Right lobe of liver (tissue), 6 donors: ENCODE measurements around the gene SERPINF2. TPM values are rescaled to one million over a fixed set of nuclear protein-coding genes. Genes with fewer than 3 reads are reported as not detected.
"Not testable (repeated sequence)": the region's sequence is repeated elsewhere in the genome, so short reads cannot be mapped to it uniquely, and the experiment has no call there.

Source experiments
- ATAC-seq, 4 donors: fragments of 200-7000 bp; cut with Tn5 transposase; one replicate each; pipeline ENCODE4 v1.9.1; 2020; ENCODE audit warnings: mild to moderate bottlenecking in 4 of 4, moderate library complexity in 4 of 4
- DNase-seq, 3 donors: peaks; one replicate each; pipeline ENCODE4 v3.0.0-alpha.2; 2020
- H3K27ac ChIP-seq, 3 donors: fragments of 200-600 bp; one replicate each; pipeline ENCODE4 v1.8.0; 2022
- H3K27me3 ChIP-seq, 2 donors: fragments of 200-600 bp; one replicate each; pipeline ENCODE4 v1.8.0; 2022
- H3K36me3 ChIP-seq, 4 donors: fragments of 200-600 bp; sonication (generic) in 1 of 4; one replicate each; pipeline versions ENCODE4 v1.5.1 to v1.8.0; 2017 to 2022; ENCODE audit warnings: control low read depth in 1 of 4
- H3K4me1 ChIP-seq, 4 donors: fragments of 200-600 bp; sonication (generic) in 1 of 4; one replicate each; pipeline versions ENCODE4 v1.5.1 to v1.8.0; 2017 to 2022; ENCODE audit warnings: control low read depth in 1 of 4
- H3K4me3 ChIP-seq, 3 donors: fragments of 200-600 bp; one replicate each; pipeline ENCODE4 v1.8.0; 2022
- H3K9me3 ChIP-seq, 4 donors: fragments of 200-600 bp; sonication (generic) in 1 of 4; one replicate each; pipeline versions ENCODE4 v1.5.1 to v1.8.0; 2017 to 2022; ENCODE audit warnings: control low read depth in 1 of 4
- CTCF ChIP-seq, 4 donors: fragments of 200-600 bp in 3 of 4; fragments of 450-650 bp in 1 of 4; IDR thresholded peaks; one replicate each; pipeline versions ENCODE4 v1.5.1 to v1.8.0; 2016 to 2022; ENCODE audit warnings: antibody characterized with exemption in 4 of 4, mild to moderate bottlenecking in 2 of 4
- POLR2A ChIP-seq: fragments of 450-650 bp; IDR thresholded peaks from one replicate; pipeline ENCODE4 v1.6.1; 2017; ENCODE audit warnings: antibody characterized with exemption, mild to moderate bottlenecking
- WGBS: methylation state at CpG from one replicate; pipeline ENCODE4 v1.1.6; 2018; ENCODE audit warnings: low coverage, low lambda C conversion rate; ENCODE audit not compliant: insufficient coverage; ENCODE audit errors: missing lambda C conversion rate; 5-methylcytosine and 5-hydroxymethylcytosine counted together
- intact Hi-C, 2 donors: fragments of 100-400 bp; cut with DNase I; formaldehyde crosslinking; loops; one replicate each; pipeline versions ENCODE4 v1.11.2 to v1.14.1; 2022
- total RNA-seq, 6 experiments: library from RNA; depleted of rRNA in 2 of 6; stranded (reverse); fragments of >200 nt in 2 of 6; fragmentation: NEBNext Ultra II Directional in 3 of 6; extraction: Animal tissue kit (Norgen Biotek cat#: 25700) in 3 of 6; gene quantifications; one replicate each; pipeline versions ENCODE4 v1.1.0 to v1.2.4, GENCODE V29; 2016 to 2023
- donor health status: DM: no; HTN: yes; CAD: no.
- donor health status: DM: no; HTN: no; CAD: no.
- donor health status: DM: no; HTN: no; CAD: no.
- donor health status: DM: no; HTN: yes; CAD: no.
- donor health status: DM: no; HTN: yes; CAD: no.

Gene SERPINF2
- total RNA-seq, 6 experiments from 2014 or later, result 1,040 to 1,391 (median 1,137) TPM

- intact Hi-C loops, result loop anchor here in 1 of 2 donors (10.0 kb wide), 1 partner anchor 48 kb away; no protein-coding TSS in a partner anchor
- Histone ChIP-seq H3K4me1 (no peaks in the 10 kb centered on the region), H3K36me3 (no peaks in the 10 kb centered on the region), H3K9me3 (no peaks in the 10 kb centered on the region), H3K4me3 (no peak overlapping the region), H3K27me3 (no peaks in the 10 kb centered on the region), H3K27ac (no peak overlapping the region)
- WGBS, result 63% methylated on average over 4 of the region's 4 CpGs
- ATAC-seq, result no peak
- no peak for TF ChIP-seq CTCF (IDR thresholded peaks at IDR 0.05)
- no peak for TF ChIP-seq POLR2A
- no peak for DNase-seq
Observed at GRCh38 chr17:1703063-1703462, 39.6 kb upstream of the SERPINF2 start.

- intact Hi-C loops, result loop anchor here in 1 of 2 donors (10.0 kb wide), 1 partner anchor 50 kb away; no protein-coding TSS in a partner anchor
- Histone ChIP-seq H3K27me3 (no peaks in the 10 kb centered on the region), H3K27ac (no peak overlapping the region), H3K36me3 (no peaks in the 10 kb centered on the region), H3K9me3 (no peaks in the 10 kb centered on the region), H3K4me3 (no peak overlapping the region), H3K4me1 (peaks cover 0 to 3% (median 0%) of the 10 kb centered on the region in 4 donors)
- no peak for DNase-seq
- WGBS, result 89% methylated on average over 7 of the region's 7 CpGs
- no peak for ATAC-seq
- TF ChIP-seq POLR2A, result no peak
- TF ChIP-seq CTCF (IDR thresholded peaks at IDR 0.05), result no peak
Observed at GRCh38 chr17:1705004-1705403, 37.7 kb upstream of the SERPINF2 start.

- DNase-seq (no peak), ATAC-seq (no peak)
- intact Hi-C loops, result loop anchor here in 1 of 2 donors (10.0 kb wide), 1 partner anchor 52 kb away; no protein-coding TSS in a partner anchor
- no peaks in the 10 kb centered on the region for H3K9me3 ChIP-seq
- no peaks in the 10 kb centered on the region for H3K27me3 ChIP-seq
- H3K27ac ChIP-seq, result no peak overlapping the region
- TF ChIP-seq CTCF (IDR thresholded peaks at IDR 0.05) (no peak), POLR2A (no peak)
- peaks cover 0 to 3% (median 0%) of the 10 kb centered on the region in 4 donors for H3K4me1 ChIP-seq
- peaks cover 0 to 9% (median 3%) of the 10 kb centered on the region in 4 donors for H3K36me3 ChIP-seq
- no peak overlapping the region for H3K4me3 ChIP-seq
- 77% methylated on average over 5 of the region's 5 CpGs for WGBS
Observed at GRCh38 chr17:1707107-1707506, 35.6 kb upstream of the SERPINF2 start.

- Histone ChIP-seq H3K4me1 (peaks cover 0 to 11% (median 5%) of the 10 kb centered on the region in 4 donors), H3K36me3 (peaks cover 0 to 25% (median 13%) of the 10 kb centered on the region in 4 donors)
- H3K27ac ChIP-seq, H3K4me3 ChIP-seq, H3K9me3 ChIP-seq, ATAC-seq, H3K27me3 ChIP-seq, DNase-seq: not testable (repeated sequence)
- intact Hi-C loops, result loop anchor here in 1 of 2 donors (10.0 kb wide), 1 partner anchor 54 kb away; no protein-coding TSS in a partner anchor
- WGBS, result 90% methylated on average over 10 of the region's 10 CpGs
Observed at GRCh38 chr17:1708791-1709346, 33.8 kb upstream of the SERPINF2 start.

- DNase-seq (peak in 1 of 3 donors; percentile 60), ATAC-seq (peak in 3 of 4 donors; percentile 24 to 64 (median 61))
- Histone ChIP-seq H3K27me3 (no peaks in the 10 kb centered on the region), H3K9me3 (no peaks in the 10 kb centered on the region), H3K4me3 (peak overlapping the region; percentile 66 to 83 (median 67)), H3K4me1 (peaks cover 0 to 16% (median 7%) of the 10 kb centered on the region in 4 donors), H3K36me3 (peaks cover 0 to 28% (median 14%) of the 10 kb centered on the region in 4 donors), H3K27ac (peak overlapping the region in 2 of 3 donors; percentile 69 to 88)
- intact Hi-C loops, result loop anchor here in 1 of 2 donors (10.0 kb wide), 1 partner anchor 55 kb away; no protein-coding TSS in a partner anchor
- WGBS, result 19% methylated on average over 3 of the region's 16 CpGs
- TF ChIP-seq POLR2A, result no peak
- TF ChIP-seq CTCF (IDR thresholded peaks at IDR 0.05), result no peak
Observed at GRCh38 chr17:1709403-1709951, 33.2 kb upstream of the SERPINF2 start.
